ENCODE measurements around the gene MYO1F.

MYO1F gene

DNA sequence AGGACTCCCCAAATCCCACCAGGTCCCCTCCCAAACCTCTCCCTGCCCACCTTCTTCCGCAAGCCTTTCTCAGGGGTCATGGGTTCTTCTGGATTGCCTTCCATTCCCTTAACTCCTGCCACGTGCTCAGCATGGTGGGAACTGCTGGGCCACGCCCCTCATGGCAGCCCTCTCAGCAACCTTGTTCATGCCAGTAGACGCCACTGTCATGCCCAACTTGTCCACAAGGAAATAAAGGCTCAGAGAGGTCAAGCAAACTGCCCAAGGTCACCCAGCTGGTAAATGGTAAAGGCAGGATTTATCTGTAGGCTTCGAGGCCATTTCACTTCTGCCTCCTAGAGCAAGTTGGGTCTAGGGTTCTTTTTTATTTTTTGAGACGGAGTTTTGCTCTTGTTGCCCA is 85.7 kb downstream of the MYO1F start:
- DNase-seq (ENCODE audit: low spot score), result no peak

- no peak for DNase-seq (ENCODE audit: low spot score)
Measured at GRCh38 chr19:8490873-8491272, 86.4 kb downstream of the MYO1F start.

- DNase-seq (ENCODE audit: low spot score), result no peak
Measured at GRCh38 chr19:8490395-8490760, 86.9 kb downstream of the MYO1F start.

DNA sequence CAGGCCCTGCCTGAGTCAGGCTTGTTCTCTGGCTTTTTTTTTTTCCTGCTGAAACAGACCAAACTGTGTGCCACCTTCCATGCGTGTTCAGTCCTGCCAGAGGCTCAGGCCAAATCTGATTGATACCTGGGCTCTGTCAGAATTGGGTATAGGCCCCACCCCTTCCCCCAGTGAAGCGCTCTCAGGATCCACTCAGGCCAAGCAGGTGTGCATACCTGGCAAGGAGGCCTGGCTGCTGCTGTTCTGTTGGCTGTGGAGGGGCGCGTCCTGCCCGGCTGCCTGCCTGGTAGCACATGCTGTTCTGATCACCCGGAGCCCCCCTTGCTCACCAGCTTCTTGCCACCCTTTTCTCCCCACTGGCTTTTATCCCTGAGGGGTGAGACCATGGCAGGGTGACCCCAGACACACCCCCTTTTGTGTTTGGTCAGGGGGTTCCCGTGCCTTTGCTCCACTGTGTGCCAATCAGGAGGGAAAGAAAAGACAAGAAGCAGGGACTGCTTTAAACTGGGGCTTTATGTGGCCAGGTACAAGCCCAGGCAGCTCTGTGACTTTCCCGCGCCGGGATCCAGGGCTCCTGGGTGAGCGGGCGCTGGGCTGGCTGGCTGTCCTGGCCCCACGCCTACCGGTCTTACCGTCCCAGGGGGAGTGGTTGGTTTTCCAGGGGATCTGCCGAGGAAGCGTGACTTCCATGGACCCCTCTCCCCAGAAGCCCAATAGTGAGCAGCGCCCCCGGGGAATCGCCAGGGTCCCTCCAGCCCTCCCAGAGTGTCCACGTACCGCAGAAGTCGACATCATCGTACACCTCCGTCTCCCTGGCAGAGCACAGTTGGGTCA is 87.5 kb downstream of the MYO1F start:
- no peak for DNase-seq (ENCODE audit: low spot score)

GRCh38 chr19:8488365-8488764 is 88.9 kb downstream of the MYO1F start:
- DNase-seq (ENCODE audit: low spot score), result no peak

- DNase-seq (ENCODE audit: low spot score), result no peak
Measured at GRCh38 chr19:8487137-8487851, 89.9 kb downstream of the MYO1F start.

GRCh38 chr19:8486661-8487136 is 90.5 kb downstream of the MYO1F start:
- no peak for DNase-seq (ENCODE audit: low spot score)

DNA sequence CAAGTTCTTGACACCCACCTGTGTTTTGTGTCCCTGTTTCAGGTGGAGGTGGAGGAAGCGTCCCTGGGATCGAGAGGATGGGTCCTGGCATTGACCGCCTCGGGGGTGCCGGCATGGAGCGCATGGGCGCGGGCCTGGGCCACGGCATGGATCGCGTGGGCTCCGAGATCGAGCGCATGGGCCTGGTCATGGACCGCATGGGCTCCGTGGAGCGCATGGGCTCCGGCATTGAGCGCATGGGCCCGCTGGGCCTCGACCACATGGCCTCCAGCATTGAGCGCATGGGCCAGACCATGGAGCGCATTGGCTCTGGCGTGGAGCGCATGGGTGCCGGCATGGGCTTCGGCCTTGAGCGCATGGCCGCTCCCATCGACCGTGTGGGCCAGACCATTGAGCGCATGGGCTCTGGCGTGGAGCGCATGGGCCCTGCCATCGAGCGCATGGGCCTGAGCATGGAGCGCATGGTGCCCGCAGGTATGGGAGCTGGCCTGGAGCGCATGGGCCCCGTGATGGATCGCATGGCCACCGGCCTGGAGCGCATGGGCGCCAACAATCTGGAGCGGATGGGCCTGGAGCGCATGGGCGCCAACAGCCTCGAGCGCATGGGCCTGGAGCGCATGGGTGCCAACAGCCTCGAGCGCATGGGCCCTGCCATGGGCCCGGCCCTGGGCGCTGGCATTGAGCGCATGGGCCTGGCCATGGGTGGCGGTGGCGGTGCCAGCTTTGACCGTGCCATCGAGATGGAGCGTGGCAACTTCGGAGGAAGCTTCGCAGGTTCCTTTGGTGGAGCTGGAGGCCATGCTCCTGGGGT is 91.5 kb downstream of the MYO1F start:
- no peak for DNase-seq (ENCODE audit: low spot score)

DNA sequence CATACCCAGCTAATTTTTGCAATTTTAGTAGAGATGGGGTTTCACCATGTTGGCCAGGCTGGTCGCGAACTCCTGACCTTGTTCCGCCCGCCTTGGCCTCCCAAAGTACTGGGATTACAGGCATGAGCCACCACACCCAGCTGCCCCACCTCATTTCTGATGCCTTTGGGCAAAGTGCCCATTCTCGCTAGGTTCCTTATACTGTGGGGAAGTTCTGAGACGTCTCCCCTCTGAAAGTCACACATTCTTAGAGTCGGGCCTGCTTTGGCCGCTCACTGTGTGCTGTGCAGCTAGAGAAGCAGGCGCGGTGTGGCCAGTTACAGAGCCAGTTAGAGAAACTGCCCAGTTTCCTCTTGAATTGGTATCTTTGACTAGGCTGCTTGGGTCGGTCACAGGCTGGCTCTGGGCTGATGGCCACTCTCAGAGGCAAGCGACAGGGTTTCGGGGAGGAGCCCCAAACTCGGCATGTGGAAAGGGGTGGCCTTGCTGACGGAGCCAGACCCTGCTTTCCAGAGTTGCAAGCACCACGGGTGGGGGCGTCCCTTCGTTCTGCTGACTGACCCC is 92.8 kb downstream of the MYO1F start:
- DNase-seq (ENCODE audit: low spot score), result no peak

DNA sequence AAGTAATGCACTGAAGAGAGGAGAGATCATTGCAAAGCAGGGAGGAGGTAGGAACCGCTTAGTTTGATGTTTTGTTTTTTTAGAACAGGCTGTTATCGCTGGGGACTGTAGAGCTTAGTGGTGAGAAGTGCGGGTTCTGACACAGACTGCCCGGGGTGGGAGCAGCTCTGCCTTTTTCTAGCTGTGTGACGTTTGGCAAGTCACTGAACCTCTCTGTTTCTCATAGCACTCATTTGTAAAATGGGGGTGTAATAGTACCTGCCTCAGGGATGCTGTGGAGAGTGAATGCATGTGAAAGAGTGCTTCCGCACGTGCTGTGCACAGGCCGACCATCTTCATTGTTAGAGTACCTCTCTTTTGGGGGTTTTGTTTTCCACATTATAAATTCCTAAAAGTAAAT is 94.1 kb downstream of the MYO1F start:
- no peak for DNase-seq (ENCODE audit: low spot score)

DNA sequence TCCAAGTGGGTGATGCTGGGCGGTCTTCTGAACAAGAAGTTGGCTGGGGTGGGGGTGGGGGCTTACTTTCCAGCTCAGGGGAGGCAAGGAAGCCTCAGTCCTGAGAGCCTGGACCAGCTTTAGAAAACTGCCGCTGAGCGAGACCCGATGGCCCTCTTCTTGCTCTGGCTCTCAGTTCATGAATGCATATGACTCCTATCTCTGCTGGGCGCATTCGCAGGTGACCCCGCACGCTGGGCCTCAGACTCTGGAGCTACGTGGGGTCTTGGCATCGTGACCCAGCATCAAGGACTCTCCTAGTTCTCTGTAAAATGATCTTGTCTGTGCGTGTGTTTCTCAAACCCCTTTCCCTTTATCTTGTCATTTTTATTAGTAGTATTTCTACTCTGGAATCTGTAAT is 94.5 kb downstream of the MYO1F start:
- no peak for DNase-seq (ENCODE audit: low spot score)

- no peak for DNase-seq (ENCODE audit: low spot score)
Measured at GRCh38 chr19:8481616-8482015, 95.6 kb downstream of the MYO1F start.

GRCh38 chr19:8481201-8481600 is 96.0 kb downstream of the MYO1F start:
- DNase-seq (ENCODE audit: low spot score), result no peak

GRCh38 chr19:8478598-8478997 is 98.6 kb downstream of the MYO1F start:
- DNase-seq (ENCODE audit: low spot score), result no peak

DNA sequence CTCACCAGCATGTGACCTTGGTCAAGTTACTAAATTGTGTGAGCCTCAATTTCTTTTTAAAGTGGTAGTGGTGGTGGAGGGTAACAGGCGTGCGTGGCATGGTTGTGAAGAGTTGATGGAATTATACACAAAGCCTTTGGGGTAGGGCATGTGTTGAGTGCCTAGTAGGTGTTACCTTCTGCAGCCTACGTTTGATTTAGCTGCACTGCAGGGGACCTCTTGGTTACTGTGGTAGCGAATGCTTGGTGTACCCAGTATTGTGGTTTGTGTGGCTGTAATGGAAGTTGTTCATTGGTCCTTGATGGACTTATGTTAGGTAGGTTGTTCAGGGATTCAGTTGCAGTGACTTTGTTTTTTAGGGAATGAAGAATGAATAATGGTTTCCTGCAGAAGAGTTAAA is 99.4 kb downstream of the MYO1F start:
- no peak for DNase-seq (ENCODE audit: low spot score)

DNA sequence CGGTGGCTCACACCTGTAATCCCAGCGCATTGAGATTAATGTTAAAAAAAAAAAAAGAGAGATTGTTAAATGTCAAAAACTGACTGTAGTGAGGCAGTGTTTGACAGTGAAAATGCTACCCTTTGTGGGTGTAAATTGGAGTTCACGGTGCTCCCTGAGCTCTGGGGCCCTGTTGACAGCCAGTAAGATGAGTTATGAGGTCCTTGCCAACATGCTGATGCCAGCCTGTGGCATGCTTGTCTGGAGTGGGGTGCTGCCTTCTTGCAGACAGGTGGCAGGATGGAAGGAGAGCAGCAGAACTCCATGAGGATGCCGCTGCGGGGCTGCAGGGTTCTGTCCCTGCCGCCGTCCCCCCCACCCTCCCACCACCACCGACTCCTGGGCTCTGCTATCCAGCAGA is 100.7 kb downstream of the MYO1F start:
- no peak for DNase-seq (ENCODE audit: low spot score)

DNA sequence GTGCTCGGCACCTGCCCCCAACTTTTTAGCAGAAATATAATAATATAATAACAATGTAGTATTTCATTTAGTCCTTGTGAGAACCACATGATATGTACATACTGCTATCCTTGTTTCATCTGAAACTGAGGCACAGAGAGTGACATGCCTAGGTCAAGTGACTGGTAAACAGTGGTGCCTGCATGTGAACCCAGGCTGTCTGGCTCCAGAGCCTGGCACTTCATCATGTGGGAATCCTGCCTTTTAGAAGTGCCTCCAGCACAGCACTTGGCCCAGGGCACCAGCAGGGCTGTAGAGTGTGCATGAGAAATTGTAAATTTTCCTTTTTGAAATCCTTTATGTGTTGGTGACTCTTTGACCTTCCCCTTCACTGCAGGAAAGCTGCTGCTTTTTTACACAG is 102.2 kb downstream of the MYO1F start:
- no peak for DNase-seq (ENCODE audit: low spot score)

- no peak for DNase-seq (ENCODE audit: low spot score)
Measured at GRCh38 chr19:8473648-8474476, 103.4 kb downstream of the MYO1F start.

Measured in iPS-NIHi11 (cell line).